ENCODE data around the gene R3HDM1.
"Not testable (repeated sequence)": the region's sequence is repeated elsewhere in the genome, so short reads cannot be mapped to it uniquely, and the experiment has no call there.

Gene R3HDM1

DNA sequence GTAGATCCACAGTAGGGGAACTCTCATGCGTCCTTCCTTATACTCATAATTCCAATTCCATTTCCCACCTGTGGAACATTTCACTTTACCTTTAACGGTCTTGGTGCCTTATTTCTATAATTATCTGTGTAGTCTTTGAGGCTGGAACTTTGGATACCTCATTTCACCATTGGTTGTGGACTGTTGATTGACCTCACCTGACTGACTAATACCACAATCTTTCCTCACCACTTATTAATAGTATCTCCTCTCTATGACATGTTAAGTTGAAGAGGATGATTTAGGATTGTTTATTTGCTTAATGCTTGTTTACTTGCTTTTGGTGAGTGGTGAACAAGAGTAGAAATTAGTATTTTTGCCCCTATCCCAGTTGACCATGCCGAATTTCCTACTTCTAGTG, 50.0 kb downstream of the R3HDM1 start:
- no peak for DNase-seq

- DNase-seq, result no peak
Measured at GRCh38 chr2:135582383-135582782, 51.1 kb downstream of the R3HDM1 start.

DNA sequence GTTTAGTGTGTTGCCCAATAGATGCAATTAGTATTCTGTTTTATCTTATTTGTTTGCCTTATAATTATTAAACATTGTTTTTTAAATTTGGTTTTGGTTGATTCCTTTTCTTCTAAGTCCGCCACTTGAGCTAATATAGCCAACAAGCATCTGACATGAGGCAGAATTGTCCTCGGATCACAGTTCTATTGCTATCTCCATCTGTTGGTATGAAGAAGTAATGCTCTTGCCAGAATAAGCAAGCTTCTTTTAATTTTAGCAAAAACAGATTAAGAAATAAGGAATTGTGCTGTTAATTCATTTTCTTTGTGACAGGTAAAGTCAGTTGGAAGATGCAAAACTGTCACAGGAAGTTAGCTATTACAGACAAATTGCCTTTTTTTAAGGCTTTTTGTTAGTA, 54.3 kb downstream of the R3HDM1 start:
- no peak for DNase-seq

DNA sequence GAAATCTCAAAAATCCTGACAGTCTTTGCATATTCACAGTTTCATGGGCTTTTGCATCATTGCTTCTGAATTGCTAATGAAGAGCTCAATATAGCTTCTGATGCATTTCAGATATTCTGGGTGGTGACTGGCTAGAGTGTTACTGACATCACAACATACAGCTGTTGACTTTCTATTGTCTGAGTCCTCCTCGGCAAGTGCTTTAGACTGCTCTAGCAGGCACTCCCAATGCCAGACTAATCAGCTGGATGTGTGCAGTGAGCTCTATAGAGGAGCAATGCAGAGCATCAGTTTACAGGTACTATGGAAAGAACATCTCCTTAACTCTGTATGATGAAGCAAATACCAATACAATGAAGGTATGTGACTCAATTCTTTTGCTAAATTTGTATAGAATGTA, 54.9 kb downstream of the R3HDM1 start:
- DNase-seq, result no peak

- no peak for DNase-seq
Measured at GRCh38 chr2:135587958-135588357, 56.7 kb downstream of the R3HDM1 start.

- no peak for DNase-seq
Measured at GRCh38 chr2:135590619-135591260, 59.5 kb downstream of the R3HDM1 start.

DNA sequence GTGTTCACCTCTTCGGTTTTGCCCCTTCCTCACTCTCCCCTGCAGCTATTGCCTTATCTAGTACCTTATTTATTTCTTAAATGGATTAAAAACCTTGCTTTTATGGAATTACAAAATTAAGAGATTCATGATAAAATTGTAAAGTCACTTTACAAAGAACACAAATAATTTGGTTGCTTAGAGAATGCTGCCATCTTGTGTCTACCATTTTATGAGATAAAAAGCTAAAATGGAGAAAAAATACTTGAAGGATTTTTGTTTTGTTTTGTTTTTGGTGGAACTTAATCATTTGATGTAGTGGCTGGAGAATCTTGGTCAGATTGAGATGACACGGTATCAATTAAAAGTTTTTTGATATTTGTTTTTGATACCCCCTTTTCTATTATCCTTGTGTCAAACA, 69.6 kb downstream of the R3HDM1 start:
- DNase-seq, result no peak

GRCh38 chr2:135603543-135603942, 72.3 kb downstream of the R3HDM1 start:
- no peak for DNase-seq

DNA sequence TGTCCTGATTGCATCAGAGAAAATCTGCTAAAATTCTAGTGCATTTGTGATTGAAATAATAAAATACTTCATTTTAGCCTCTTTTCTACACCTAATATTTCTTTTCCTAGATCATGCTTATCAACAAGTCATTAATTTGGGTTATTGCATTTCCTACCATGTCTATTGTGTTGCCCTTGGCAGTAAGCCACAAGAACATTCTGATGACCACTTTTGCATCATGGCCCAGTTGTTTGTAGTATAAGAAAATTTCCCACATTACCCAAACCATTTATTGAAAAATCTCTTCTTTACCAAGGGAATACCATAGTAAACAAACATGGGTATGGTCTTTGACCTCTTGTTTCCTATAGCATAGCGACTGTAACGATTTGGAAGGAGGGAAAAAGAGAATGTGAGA, 76.3 kb downstream of the R3HDM1 start:
- DNase-seq, result no peak

GRCh38 chr2:135612319-135612718, 81.0 kb downstream of the R3HDM1 start:
- DNase-seq, result no peak

DNA sequence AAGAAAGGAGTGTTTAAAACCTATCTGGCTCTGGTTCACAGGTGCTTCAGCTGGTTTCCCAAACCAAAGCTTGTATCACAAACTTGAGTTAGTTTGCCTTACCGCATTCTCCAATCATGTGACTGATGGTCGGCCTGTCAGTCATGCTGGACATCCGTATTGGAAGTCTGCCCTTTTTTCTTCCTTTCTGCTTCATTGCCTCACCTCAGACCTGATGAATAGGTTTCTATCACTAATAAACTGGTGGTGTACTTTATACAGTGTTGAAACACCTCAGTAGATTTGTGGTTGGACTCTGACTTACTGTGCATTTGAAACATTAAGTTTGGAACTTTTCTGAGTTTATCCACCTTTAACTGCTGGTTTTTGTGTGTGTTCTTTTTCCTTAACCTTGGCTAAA, 84.1 kb downstream of the R3HDM1 start:
- no peak for DNase-seq

DNA sequence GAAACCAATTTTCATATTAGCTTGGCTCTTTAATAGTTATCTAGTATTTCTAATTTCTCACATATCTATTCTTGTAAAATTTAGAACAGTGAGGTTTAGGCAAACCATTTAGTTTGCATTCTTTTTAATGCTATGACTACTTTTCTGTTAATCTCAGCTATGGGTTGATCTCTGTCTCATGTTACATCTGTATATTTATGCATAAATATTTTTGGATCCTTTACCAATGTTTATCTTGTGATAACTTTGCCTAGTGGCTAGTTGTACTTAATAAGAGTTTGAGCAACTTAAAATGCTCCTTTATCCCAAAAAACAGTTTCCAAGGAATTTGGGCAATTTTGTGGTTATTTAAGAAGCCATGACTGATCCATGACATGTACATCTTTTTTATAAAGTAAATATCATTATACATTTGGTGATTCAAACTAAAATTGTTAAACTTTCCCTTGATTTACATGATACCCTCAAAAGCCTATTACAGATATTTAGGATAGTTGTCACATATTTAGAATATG, 86.3 kb downstream of the R3HDM1 start:
- no peak for DNase-seq

GRCh38 chr2:135620198-135620597, 88.9 kb downstream of the R3HDM1 start:
- no peak for DNase-seq

- no peak for DNase-seq
Measured at GRCh38 chr2:135629520-135629919, 98.2 kb downstream of the R3HDM1 start.

GRCh38 chr2:135630034-135630433, 98.8 kb downstream of the R3HDM1 start:
- not testable (repeated sequence) for DNase-seq

- DNase-seq, result no peak
Measured at GRCh38 chr2:135630488-135630887, 99.2 kb downstream of the R3HDM1 start.

GRCh38 chr2:135633582-135633981, 102.3 kb downstream of the R3HDM1 start:
- no peak for DNase-seq

DNA sequence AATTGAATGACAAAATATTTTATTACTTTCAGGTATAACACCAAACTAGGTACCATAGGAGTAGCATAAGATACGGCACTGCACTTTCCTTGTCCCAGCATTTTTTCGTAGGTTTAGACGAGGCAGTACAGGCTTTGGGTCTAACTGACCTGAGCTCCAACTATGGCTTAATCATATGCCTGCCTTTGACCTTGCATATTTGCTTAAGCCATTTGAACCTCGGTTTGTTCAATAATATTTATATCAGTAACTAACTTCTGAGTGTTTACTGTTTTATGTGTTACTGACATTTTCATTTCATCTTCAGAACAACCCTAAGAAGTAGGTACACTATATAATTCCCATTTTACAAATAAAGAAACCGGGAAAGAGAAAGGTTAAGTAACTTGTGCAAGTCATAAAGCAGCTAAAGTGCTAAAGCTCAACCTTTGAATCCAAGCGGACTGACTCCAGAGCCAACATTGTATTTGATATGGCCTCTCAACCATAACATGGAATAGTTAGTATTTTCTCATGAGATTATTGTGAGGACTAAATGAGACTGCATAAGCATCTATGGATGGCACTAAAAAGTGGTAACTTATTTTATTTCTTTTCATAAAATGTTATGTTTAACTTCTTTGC, 104.0 kb downstream of the R3HDM1 start:
- DNase-seq, result no peak

GRCh38 chr2:135636982-135637381, 105.7 kb downstream of the R3HDM1 start:
- DNase-seq, result no peak

GRCh38 chr2:135637456-135638087, 106.3 kb downstream of the R3HDM1 start:
- no peak for DNase-seq

- no peak for DNase-seq
Measured at GRCh38 chr2:135638825-135639224, 107.5 kb downstream of the R3HDM1 start.

- no peak for DNase-seq
Measured at GRCh38 chr2:135641156-135642068, 110.1 kb downstream of the R3HDM1 start.
